Mesothelial cell of epicardium (in vitro differentiated cells): ENCODE data around the gene LRRC74A. TPM values are rescaled to one million over a fixed set of nuclear protein-coding genes. Genes with fewer than 3 reads are reported as not detected.

Source experiments
- DNase-seq, 2 experiments: peaks; one replicate each; pipeline ENCODE4 v3.0.0; 2021; ENCODE audit warnings: low spot score in 2 of 2; ENCODE audit not compliant: unreplicated experiment in 2 of 2
- H3K27ac Mint-ChIP-seq: 2 replicates; pipeline ENCODE4 v1.8.0; 2021; ENCODE audit warnings: mixed read lengths
- H3K27me3 Mint-ChIP-seq: 2 replicates; pipeline ENCODE4 v1.8.0; 2021; ENCODE audit warnings: low read depth, mixed read lengths
- H3K36me3 Mint-ChIP-seq: 2 replicates; pipeline ENCODE4 v1.8.0; 2021; ENCODE audit warnings: mixed read lengths
- H3K4me1 Mint-ChIP-seq: 2 replicates; pipeline ENCODE4 v1.8.0; 2021; ENCODE audit warnings: mixed read lengths
- H3K4me3 Mint-ChIP-seq: 2 replicates; pipeline ENCODE4 v1.8.0; 2021; ENCODE audit warnings: mild to moderate bottlenecking, moderate library complexity, mixed read lengths
- H3K9me3 Mint-ChIP-seq: 2 replicates; pipeline ENCODE4 v1.8.0; 2021; ENCODE audit warnings: mixed read lengths
- total RNA-seq: library from RNA; stranded (reverse); gene quantifications from 3 replicates; pipeline ENCODE4 v1.2.1, GENCODE V29; 2021
- TF ChIP-seq, protein P1 (sequence below): fragments of 200-600 bp; sonication (generic); IDR thresholded peaks from one replicate; pipeline ENCODE4 v1.5.0; 2021; ENCODE audit warnings: antibody characterized with exemption; ENCODE audit not compliant: unreplicated experiment

Gene LRRC74A
- total RNA-seq, 1 donor from 2014 or later = not detected

DNA sequence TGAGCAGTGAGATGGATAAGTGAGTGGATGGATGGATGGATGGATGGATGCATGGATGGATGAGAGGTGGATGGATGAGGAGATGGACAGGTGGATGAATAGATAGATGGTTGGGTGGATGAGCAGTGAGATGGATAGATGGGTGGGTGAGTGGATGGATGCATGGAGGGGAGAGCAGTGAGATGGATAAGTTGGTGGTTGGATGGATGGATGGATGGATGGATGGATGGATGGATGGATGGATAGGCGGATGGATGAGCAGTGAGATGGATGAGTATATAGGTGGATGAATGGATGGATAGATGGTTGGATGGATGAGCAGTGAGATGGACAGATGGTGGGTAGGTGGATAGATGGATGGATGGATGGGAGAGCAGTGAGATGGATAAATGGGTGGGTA lies 30.6 kb downstream of the LRRC74A start:
- H3K4me3 Mint-ChIP-seq = no peak overlapping the region
- peaks cover 49% of the 10 kb centered on the region for H3K27me3 Mint-ChIP-seq
- no peaks in the 10 kb centered on the region for H3K36me3 Mint-ChIP-seq
- no peak for DNase-seq
- TF ChIP-seq, protein P1, sequence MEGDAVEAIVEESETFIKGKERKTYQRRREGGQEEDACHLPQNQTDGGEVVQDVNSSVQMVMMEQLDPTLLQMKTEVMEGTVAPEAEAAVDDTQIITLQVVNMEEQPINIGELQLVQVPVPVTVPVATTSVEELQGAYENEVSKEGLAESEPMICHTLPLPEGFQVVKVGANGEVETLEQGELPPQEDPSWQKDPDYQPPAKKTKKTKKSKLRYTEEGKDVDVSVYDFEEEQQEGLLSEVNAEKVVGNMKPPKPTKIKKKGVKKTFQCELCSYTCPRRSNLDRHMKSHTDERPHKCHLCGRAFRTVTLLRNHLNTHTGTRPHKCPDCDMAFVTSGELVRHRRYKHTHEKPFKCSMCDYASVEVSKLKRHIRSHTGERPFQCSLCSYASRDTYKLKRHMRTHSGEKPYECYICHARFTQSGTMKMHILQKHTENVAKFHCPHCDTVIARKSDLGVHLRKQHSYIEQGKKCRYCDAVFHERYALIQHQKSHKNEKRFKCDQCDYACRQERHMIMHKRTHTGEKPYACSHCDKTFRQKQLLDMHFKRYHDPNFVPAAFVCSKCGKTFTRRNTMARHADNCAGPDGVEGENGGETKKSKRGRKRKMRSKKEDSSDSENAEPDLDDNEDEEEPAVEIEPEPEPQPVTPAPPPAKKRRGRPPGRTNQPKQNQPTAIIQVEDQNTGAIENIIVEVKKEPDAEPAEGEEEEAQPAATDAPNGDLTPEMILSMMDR = no peak
- no peak overlapping the region for H3K27ac Mint-ChIP-seq
- no peaks in the 10 kb centered on the region for H3K4me1 Mint-ChIP-seq
- H3K9me3 Mint-ChIP-seq = no peaks in the 10 kb centered on the region

DNA sequence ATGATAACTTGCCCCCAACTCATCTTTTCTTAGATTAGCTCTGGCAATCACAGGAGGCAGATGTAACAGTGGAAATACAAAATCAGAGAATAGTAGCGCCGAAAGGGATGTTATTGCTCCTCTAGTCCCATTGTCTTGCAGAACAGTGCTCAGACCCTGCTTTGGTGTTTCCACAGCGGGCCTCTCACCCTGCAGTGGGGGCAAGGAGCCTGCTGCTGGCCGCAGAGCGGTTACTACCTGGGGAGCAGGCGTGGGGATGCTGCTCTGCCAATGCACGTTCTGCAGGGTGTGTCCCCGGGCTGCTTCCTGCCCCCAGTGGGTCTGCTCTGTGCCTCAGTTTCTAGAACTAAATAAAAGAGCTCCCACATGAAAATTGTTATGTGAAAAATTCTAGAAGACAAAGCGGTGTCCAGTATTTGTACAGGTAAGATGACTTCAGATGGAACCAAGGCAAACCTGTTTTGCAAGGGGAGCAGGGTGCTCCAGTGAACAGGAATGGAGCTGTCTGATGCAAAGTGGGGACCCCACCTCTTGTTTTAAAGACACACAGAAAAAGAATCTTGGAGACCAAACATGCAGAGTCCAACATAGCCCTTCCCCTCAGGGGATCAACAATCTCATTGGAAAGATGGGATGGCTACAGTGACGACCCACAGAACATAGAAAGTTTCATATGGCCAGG lies 35.5 kb downstream of the LRRC74A start:
- TF ChIP-seq, protein P1 = no peak
- Mint-ChIP-seq H3K9me3 (no peaks in the 10 kb centered on the region), H3K27me3 (peaks cover 21% of the 10 kb centered on the region), H3K4me1 (peaks cover 5% of the 10 kb centered on the region), H3K36me3 (no peaks in the 10 kb centered on the region), H3K27ac (no peak overlapping the region), H3K4me3 (no peak overlapping the region)
- DNase-seq = no peak

DNA sequence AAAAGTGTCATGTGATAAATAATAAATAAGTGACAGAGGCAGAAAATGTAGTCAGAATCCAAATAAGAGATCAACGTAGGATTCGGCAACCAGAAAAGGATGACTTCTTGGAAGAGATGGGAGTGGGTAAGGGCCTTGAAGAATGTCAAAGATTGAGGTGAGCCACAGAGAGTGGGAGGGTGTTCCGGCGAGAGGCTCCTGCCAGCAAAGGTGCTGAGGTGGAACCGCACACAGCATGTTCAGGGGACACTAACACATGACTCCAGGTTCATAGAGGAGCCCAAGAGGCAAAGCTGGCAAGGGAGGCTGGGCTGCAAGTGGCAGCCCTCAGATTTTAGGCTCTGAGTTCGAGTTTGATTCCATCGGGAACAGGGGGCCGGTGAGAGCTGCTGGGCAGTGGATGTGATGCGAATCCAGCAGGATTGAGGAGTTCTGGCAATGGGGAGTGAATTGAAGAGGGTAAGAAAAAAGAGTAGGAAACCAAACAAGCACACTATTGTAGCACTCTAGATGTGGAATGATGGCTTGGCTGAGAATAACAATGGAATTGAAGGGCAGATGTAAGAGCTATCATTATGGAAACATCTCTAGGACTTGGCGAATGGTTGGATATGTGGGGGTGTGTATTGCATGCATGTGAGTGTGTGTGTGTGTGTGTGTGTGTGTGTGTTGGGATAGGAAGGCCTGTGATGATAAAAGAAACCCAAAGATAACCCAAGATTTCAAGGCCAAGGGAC lies 36.5 kb downstream of the LRRC74A start:
- Mint-ChIP-seq H3K9me3 (no peaks in the 10 kb centered on the region), H3K4me1 (peaks cover 5% of the 10 kb centered on the region), H3K36me3 (no peaks in the 10 kb centered on the region), H3K4me3 (no peak overlapping the region), H3K27me3 (peaks cover 13% of the 10 kb centered on the region), H3K27ac (no peak overlapping the region)
- no peak for DNase-seq
- TF ChIP-seq, protein P1 = no peak

- Mint-ChIP-seq H3K4me3 (no peak overlapping the region), H3K27me3 (peaks cover 12% of the 10 kb centered on the region), H3K27ac (no peak overlapping the region), H3K9me3 (no peaks in the 10 kb centered on the region), H3K4me1 (peaks cover 5% of the 10 kb centered on the region), H3K36me3 (no peaks in the 10 kb centered on the region)
- no peak for DNase-seq
- TF ChIP-seq, protein P1 = no peak
Measured at GRCh38 chr14:76863724-76864407, 37.7 kb downstream of the LRRC74A start.

- peaks cover 5% of the 10 kb centered on the region for H3K4me1 Mint-ChIP-seq
Measured at GRCh38 chr14:76866456-76866855, 40.2 kb downstream of the LRRC74A start.

More at GRCh38 chr14:76866456-76866855, 40.2 kb downstream of the LRRC74A start:
- Mint-ChIP-seq H3K27me3 (peaks cover 16% of the 10 kb centered on the region), H3K36me3 (no peaks in the 10 kb centered on the region), H3K27ac (no peak overlapping the region), H3K9me3 (no peaks in the 10 kb centered on the region), H3K4me3 (no peak overlapping the region)
- TF ChIP-seq, protein P1 = no peak
- DNase-seq = no peak
